ENCODE results near the gene GAK. TPM values are rescaled to one million over a fixed set of nuclear protein-coding genes. Genes with fewer than 3 reads are reported as not detected.

Gene GAK
- total RNA-seq, 1 donor = 44.0 TPM

- no peak overlapping the region for H3K4me3 ChIP-seq (ENCODE audit: low read depth, low read length)
- no peak for TF ChIP-seq CTCF (IDR thresholded peaks at IDR 0.05; ENCODE audit: insufficient read depth, low read depth, low read length)
- no peak for DNase-seq (ENCODE audit: low read depth)
These were observed 74.7 kb downstream of the GAK start for GRCh38 chr4:857461-857860.

- no peak for TF ChIP-seq CTCF (IDR thresholded peaks at IDR 0.05; ENCODE audit: insufficient read depth, low read depth, low read length)
- no peak for DNase-seq (ENCODE audit: low read depth)
- H3K4me3 ChIP-seq (ENCODE audit: low read depth, low read length) = no peak overlapping the region
These were observed 75.8 kb downstream of the GAK start for GRCh38 chr4:856225-856901.

GRCh38 chr4:855880-856224 lies 76.3 kb downstream of the GAK start:
- TF ChIP-seq CTCF (IDR thresholded peaks at IDR 0.05; ENCODE audit: insufficient read depth, low read depth, low read length) = no peak
- no peak for DNase-seq (ENCODE audit: low read depth)
- H3K4me3 ChIP-seq (ENCODE audit: low read depth, low read length) = no peak overlapping the region

- H3K4me3 ChIP-seq (ENCODE audit: low read depth, low read length) = no peak overlapping the region
- DNase-seq (ENCODE audit: low read depth) = no peak
- TF ChIP-seq CTCF (IDR thresholded peaks at IDR 0.05; ENCODE audit: insufficient read depth, low read depth, low read length) = no peak
These were observed 77.8 kb downstream of the GAK start for GRCh38 chr4:854356-854755.

GRCh38 chr4:853416-853781 lies 78.7 kb downstream of the GAK start:
- DNase-seq (ENCODE audit: low read depth) = no peak
- no peak for TF ChIP-seq CTCF (IDR thresholded peaks at IDR 0.05; ENCODE audit: insufficient read depth, low read depth, low read length)
- H3K4me3 ChIP-seq (ENCODE audit: low read depth, low read length) = no peak overlapping the region

- no peak for DNase-seq (ENCODE audit: low read depth)
- no peak overlapping the region for H3K4me3 ChIP-seq (ENCODE audit: low read depth, low read length)
These were observed 80.2 kb downstream of the GAK start for GRCh38 chr4:851701-852430.

More at GRCh38 chr4:851701-852430, 80.2 kb downstream of the GAK start:
- TF ChIP-seq CTCF (IDR thresholded peaks at IDR 0.05; ENCODE audit: insufficient read depth, low read depth, low read length) = no peak

Measured in fibroblast of villous mesenchyme (primary cell).